ENCODE results near the gene NFKBIE.
"Not testable (repeated sequence)": the region's sequence is repeated elsewhere in the genome, so short reads cannot be mapped to it uniquely, and the experiment has no call there.

The NFKBIE gene

GRCh38 chr6:44238687-44239350 is 26.5 kb downstream of the NFKBIE start:
- no peak for DNase-seq

- DNase-seq, result peak; percentile 61 to 67 (median 64)
Measured at GRCh38 chr6:44237813-44238433, 27.4 kb downstream of the NFKBIE start.

GRCh38 chr6:44237021-44237812 is 28.1 kb downstream of the NFKBIE start:
- peak in 3 of 4 experiments; percentile 15 to 34 (median 23) for DNase-seq

GRCh38 chr6:44235891-44236516 is 29.3 kb downstream of the NFKBIE start:
- no peak for DNase-seq

- DNase-seq, result no peak
Measured at GRCh38 chr6:44235269-44235668, 30.1 kb downstream of the NFKBIE start.

- DNase-seq, result no peak
Measured at GRCh38 chr6:44234101-44235025, 31.0 kb downstream of the NFKBIE start.

GRCh38 chr6:44233567-44234100 is 31.7 kb downstream of the NFKBIE start:
- no peak for DNase-seq

GRCh38 chr6:44232676-44233566 is 32.4 kb downstream of the NFKBIE start:
- DNase-seq, result no peak

- DNase-seq, result not testable (repeated sequence)
Measured at GRCh38 chr6:44231426-44231825, 33.9 kb downstream of the NFKBIE start.

- DNase-seq, result no peak
Measured at GRCh38 chr6:44230034-44230675, 35.2 kb downstream of the NFKBIE start.

GRCh38 chr6:44229376-44230033 is 35.8 kb downstream of the NFKBIE start:
- no peak for DNase-seq

GRCh38 chr6:44228836-44229235 is 36.5 kb downstream of the NFKBIE start:
- DNase-seq, result no peak

- DNase-seq, result no peak
Measured at GRCh38 chr6:44228433-44228832, 36.9 kb downstream of the NFKBIE start.

- DNase-seq, result no peak
Measured at GRCh38 chr6:44228031-44228430, 37.3 kb downstream of the NFKBIE start.

GRCh38 chr6:44227148-44227793 is 38.1 kb downstream of the NFKBIE start:
- no peak for DNase-seq

- DNase-seq, result no peak
Measured at GRCh38 chr6:44226368-44227147, 38.8 kb downstream of the NFKBIE start.

- no peak for DNase-seq
Measured at GRCh38 chr6:44225579-44226325, 39.6 kb downstream of the NFKBIE start.

GRCh38 chr6:44224965-44225305 is 40.4 kb downstream of the NFKBIE start:
- DNase-seq, result no peak

All from activated CD4-positive, CD25-positive, alpha-beta regulatory T cell (primary cell).